Glomerular visceral epithelial cell (primary cell): ENCODE data around the gene SLC28A2.
"Not testable (repeated sequence)": the region's sequence is repeated elsewhere in the genome, so short reads cannot be mapped to it uniquely, and the experiment has no call there.

Experiments used
- DNase-seq: peaks from one replicate; pipeline ENCODE4 v3.0.0-alpha.2; 2016; ENCODE audit errors: extremely low spot score

Gene SLC28A2

GRCh38 chr15:45251888-45252287 lies at the start of gene SLC28A2:
SLC28A2 (plus strand) TSS chr15:45252234; CDS start chr15:45253216, 982 bp downstream.
- DNase-seq, result no peak

DNA sequence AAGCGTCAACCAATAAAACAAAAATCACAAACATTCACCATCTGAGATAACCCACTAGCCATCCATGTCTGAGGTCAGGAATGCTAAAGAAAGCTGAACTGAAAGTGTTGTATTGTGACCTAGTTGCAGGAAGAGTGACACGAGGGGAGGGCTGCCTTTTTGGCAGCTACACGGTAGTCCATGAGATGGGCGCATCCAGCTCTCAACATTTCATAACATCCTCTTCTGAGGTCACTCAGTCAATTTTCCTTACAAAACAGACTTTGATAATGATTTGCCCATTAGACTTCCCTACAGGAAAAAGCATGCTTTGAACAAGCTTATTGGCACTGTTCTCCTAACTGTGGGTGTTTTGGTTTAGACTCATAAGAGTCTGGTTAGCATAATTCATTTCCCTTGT lies 48.9 kb upstream of the SLC28A2 start:
- no peak for DNase-seq

- peak; percentile 69 for DNase-seq
These were observed 46.8 kb upstream of the SLC28A2 start for GRCh38 chr15:45205192-45205591.

DNA sequence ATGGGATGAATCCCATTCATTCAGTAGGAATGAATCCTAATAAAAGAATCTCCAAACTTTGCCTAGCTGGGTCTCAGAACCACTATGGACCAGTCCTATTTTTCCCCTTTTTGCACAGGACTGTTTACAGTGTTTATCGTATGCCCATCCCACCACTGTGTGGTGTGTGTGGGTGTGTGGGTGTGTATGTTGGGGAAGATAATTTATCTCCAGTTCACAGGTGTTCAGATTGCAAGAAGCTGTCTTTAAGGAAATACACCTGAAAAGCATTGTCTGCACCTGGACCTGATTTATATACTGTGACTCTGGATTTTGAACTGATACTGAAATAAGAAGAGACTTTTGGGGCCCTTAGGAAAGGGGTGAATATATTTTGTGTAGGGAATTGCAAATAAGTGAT lies 39.5 kb upstream of the SLC28A2 start:
- no peak for DNase-seq

DNA sequence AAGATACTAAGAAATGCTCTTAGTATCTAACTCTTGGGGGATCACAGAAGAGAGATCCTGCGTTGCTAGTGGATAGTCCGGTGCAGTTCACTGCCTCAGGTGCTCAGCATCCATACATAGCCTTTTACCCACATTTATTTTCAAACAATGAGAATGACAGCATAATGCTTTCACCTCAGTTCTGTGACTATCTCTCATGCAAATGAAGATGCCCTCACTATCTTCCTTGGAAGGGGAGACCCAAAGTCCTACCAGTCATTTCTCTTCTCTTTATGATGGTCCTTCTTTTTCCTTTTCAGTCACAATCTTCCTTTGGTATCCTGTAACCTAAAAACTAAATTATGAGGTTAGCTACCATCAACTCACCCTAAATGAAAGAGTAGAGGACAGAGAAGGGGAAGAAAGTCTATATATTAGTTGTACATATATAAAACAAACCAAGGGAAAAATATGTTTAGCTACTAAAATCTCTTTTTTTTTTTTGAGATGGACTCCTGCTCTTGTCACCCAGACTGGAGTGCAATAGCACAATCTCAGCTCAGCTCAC lies 30.9 kb upstream of the SLC28A2 start:
- no peak for DNase-seq

- no peak for DNase-seq
These were observed 30.1 kb upstream of the SLC28A2 start for GRCh38 chr15:45221967-45222366.

DNA sequence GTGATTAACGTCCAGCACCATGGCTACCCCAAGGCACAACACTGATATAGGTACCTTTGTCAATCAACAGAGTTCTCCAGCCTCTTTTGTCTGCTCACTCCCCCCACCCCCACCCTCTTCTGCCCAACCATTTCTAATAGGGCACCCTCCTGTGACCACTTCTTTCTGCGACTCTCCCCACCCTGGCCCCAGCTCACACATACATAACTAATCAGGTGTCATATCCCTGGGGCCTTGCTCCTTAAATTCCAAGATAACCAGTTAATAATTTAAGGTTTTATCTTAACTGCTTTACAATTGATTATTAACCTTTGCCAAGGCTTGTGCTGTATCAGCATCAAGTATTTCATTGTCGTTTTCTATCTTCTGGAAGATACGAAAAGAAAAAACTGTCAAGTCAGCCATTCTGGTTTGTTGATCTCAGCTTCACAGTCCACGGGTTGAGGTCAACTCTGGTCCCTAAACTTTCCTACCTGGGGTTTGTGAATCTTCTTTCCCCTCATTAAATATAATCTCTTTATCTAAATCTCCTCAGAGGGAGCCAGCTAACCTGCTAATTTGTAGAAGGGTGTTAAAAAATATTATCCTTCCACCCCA lies 27.3 kb upstream of the SLC28A2 start:
- no peak for DNase-seq

DNA sequence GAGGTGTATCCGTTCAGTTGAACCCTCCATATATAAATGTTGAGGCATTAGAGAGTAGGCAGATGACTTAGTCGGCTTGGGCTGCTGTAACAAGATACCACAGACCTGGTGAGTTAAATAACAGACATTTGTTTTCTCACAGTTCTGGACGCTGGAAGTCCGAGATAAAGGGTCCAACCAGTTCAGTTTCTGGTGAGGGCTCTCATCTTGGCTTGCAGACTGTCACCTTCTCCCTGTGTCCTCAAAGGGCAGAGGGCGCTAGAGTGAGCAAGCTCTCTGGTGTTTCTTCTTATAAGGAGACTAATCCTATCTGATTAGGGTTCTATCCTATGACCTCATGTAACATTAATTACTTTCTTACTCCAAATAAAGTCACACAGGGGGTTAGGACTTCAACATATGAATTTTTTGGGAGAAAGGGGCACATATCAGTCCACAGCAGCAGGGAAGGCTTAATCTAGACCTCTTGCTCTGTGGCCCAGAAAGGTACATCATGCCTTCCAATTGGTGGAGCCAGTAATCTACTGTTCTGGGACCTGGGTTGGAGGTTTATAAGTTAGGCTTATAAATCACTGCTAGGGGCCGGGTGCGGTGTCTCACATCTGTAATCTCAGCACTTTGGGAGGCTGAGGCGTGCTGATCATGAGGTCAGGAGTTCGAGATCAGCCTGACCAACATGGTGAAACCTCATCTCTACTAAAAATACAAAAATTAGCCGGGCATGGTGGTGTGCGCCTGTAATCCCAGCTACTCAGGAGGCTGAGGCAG lies 26.3 kb upstream of the SLC28A2 start:
- DNase-seq, result no peak

DNA sequence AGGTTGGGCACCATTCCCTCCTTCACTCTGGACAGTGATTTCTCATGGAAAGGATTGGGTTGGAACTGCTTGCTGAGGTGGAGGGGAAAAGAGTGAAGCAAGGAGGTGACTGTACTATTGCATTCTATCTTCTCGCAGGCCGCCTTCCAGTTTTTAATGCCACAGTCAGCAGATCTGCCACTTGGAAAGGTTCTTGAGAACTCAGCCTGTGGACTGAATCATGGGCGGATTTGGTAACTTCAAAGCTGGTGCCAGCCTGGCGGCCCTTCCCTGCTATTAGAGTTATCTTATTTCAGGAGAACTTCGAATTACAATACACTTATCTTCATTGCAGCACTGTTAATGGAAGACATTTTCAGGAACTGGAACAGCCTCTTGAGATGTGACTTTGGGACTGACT lies 23.1 kb upstream of the SLC28A2 start:
- DNase-seq, result no peak

- DNase-seq, result no peak
These were observed 21.6 kb upstream of the SLC28A2 start for GRCh38 chr15:45230245-45230965.

DNA sequence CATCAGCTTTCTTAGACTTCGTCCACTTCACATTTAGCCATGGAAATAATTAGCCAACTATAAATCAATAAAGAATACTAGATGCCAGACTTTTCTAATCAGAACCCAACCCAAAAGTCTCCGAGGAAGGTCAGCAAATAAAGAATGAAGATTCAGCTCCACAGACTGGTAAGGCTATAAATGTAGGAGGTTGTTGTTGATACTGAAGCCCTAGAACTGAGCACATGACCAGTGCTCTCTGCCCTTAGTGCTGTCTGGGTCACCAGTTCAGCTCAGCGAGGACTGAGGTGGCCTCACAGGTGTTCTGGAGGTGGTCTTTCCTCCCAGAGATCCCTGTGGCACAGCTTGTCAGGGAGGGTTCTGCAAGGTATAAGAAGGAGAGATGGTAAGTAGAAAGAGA lies 20.9 kb upstream of the SLC28A2 start:
- DNase-seq, result no peak

DNA sequence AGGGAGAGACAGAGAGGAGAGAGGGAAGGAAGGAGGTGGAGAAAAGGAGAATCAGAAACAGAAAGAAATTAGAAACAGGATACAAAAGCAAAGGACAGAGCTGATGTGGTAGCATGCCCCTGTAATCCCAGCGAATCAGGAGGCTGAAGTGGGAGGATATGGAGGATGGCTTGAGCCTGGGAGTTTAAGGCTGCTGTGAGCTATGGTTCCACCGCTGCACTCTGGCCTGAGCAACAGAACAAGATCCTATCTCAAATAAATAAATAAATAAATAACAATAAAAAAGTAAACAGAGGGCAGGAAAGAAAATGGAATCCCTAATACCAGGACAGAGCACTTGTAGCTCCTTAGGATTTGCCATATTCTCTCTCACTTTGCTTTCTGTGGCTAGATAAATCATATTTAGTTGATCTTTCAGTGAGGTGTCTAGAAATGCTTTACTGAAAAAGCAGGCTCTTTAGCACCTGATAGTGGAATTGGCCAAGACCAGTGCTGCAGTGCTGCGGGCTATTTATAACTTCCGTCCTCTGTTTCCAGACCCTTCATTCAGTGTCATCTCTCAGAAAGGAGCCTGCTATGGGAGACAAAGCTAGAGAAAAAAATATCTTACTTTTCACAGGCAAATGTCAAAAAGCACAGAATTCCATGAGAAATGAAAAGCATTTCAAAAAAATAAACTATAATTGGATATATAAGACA lies 20.0 kb upstream of the SLC28A2 start:
- DNase-seq, result no peak

DNA sequence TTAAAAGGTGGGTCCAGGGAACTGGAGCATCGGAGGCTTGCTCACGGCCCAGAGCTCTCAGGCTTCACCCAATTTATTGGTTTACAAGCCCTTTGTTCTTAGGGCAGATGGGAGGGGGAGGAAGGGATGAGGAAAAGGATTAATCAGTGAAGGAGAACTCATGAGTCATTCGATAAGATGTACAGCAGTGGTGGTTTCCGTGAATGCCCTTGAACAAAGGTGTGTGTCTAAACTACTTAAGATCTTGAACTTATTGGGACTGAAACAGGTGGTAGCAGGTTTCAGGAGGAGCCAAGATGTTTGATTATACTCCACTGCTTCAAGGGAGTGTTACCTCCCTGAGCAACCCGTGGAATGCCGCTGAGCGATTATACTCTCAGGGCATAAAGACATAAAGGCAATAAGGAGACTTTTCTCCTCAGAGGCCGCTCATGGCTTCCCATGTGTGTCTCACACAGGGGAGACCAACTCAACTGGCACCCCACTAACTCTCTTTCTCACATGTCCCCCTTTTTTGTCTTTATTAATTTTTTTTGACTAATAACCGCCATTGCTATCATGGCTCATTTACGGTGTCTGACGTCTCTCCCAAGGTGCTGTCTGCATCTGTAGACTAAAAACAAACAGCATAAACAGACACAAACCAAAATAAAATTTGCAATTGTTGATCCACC lies 17.3 kb upstream of the SLC28A2 start:
- DNase-seq, result no peak

- not testable (repeated sequence) for DNase-seq
These were observed 15.2 kb upstream of the SLC28A2 start for GRCh38 chr15:45236806-45237205.

DNA sequence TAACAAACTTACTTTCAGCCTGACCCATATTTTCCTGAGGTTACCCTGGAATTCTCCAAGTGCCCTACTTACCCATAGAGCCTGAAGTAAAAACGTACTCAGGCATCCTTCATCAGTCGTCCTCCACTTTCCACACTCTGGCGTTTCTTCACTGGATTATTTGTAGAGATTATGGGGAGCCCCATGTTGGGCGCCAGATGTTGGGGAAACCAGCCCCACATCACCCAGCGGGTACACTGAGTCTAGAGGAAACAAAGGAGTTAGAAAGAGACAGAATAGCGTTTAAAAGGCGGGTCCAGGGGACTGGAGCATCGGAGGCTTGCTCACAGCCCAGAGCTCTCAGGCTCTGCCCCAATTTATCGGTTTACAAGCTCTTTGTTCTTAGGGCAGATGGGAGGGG lies 9.7 kb upstream of the SLC28A2 start:
- DNase-seq, result no peak

DNA sequence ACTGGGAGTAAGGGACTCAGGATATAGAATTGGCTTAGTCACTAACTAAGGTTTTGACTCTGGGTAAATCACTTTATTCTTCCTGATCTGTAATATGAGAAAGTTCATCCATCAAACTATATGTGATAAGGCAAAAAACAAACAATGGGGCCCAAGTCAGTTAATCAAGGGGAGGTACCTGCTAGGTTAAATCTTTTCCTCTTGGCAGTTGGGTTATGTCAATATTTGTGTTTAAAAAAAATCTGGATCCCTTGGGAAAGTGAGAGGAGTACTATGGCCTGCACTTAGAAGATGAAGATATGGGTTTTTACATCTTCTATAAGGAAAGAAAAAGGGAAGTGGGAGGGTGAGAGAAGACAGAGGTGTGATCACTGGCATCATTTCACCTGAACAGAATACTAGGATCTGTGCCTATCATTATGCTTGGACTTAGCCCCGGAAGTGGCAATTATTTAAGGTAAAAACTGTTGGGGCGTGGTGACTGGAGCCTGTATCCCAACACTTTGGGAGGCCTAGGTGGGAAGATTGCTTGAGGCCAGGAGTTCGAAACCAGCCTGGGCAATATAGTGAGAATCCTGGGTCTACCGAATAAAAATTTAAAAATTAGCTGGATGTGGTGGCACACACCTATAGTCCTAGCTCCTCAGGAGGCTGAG lies 2.8 kb upstream of the SLC28A2 start:
- no peak for DNase-seq

DNA sequence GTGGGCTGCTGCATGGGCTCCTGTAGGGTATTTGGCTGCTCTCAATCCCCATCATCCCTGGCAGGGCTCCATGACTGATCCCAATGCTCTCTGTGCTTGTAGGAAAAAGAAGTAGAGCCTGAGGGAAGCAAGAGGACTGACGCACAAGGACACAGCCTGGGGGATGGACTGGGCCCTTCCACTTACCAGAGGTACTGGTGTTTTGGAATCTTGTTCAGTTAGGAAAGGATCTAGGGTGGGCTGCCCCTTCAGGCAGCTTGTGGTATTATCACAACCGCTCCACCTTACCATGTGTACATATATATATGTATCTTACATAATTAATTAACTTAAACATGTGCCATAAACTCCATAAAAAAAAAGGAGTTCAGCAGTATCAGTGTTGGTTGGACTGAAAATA lies 1.3 kb downstream of the SLC28A2 start:
- no peak for DNase-seq

- no peak for DNase-seq
These were observed 2.4 kb downstream of the SLC28A2 start for GRCh38 chr15:45254405-45254804.

DNA sequence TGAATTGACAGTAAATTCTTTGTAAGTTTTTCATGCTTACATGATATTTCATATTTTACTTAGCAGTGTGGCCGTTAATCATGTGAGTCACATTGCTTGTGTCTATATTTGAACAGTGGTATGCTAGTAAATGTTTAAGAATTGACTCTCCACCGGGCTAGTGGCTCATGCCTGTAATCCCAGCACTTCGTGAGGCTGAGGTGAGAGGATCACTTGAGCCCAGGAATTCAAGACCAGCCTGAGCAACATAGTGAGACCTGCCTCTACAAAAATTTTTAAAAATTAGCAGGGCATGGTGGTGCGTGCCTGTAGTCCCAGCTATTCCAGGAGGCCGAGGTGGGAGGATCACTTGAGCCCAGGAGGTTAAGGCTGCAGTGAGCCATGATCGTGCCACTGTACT lies 2.8 kb downstream of the SLC28A2 start:
- DNase-seq, result peak; percentile 23

- DNase-seq, result no peak
These were observed 7.8 kb downstream of the SLC28A2 start for GRCh38 chr15:45259796-45260195.

DNA sequence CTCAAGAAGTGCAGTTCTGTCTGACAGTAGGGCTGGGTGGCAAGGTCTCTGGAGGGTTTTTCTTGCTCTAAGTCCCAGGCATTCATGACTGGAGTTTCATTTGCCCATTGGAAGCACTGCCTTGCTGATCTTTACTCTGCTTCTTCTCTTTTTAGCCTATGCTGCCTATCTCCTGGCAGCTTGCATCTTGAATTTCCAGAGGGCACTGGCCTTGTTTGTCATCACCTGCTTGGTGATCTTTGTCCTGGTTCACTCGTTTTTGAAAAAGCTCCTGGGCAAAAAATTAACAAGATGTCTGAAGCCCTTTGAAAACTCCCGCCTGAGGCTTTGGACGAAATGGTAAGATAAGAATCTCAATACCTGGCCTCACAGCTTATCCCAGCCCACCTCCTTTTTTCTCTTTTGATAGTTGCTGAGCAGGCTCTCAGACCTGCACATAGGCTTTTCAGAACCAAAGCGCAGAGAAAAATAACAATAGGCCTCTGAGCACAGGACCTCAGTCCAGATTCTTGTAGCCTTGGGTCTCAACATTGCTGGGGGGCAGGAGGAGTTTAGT lies 10.9 kb downstream of the SLC28A2 start:
- DNase-seq, result no peak
